Activated CD4-positive, alpha-beta T cell treated with anti-CD3 and anti-CD28 coated beads, Interleukin-2, amount 10 ng/mL, durations not matched to agents 7 days and 5 days (primary cell): ENCODE data around the gene ICAM5. TPM values are rescaled to one million over a fixed set of nuclear protein-coding genes. Genes with fewer than 3 reads are reported as not detected.

ENCODE experiments used
- CTCF ChIA-PET: fragments of 350-600 bp; sonication (Branson Sonifier 250); formaldehyde crosslinking; loops from one replicate; lab custom pipeline; 2021; ENCODE audit warnings: antibody characterized with exemption; lab: Charles Lee
- POLR2A ChIA-PET: fragments of 350-600 bp; sonication (Branson Sonifier 250); formaldehyde crosslinking; loops from one replicate; lab custom pipeline; 2021; ENCODE audit warnings: antibody characterized with exemption; lab: Charles Lee
- DNase-seq: peaks from one replicate; pipeline ENCODE4 v3.0.0-alpha.2; 2020
- H3K27ac Mint-ChIP-seq: one replicate; pipeline ENCODE4 v1.8.0; 2021; ENCODE audit warnings: mild to moderate bottlenecking, moderate library complexity, mixed read lengths
- H3K27me3 Mint-ChIP-seq: one replicate; pipeline ENCODE4 v1.8.0; 2021; ENCODE audit warnings: mixed read lengths
- H3K36me3 Mint-ChIP-seq: one replicate; pipeline ENCODE4 v1.8.0; 2021; ENCODE audit warnings: low read depth, mixed read lengths
- H3K4me1 Mint-ChIP-seq: one replicate; pipeline ENCODE4 v1.8.0; 2021; ENCODE audit warnings: mixed read lengths
- H3K4me3 Mint-ChIP-seq: one replicate; pipeline ENCODE4 v1.8.0; 2021; ENCODE audit warnings: mild to moderate bottlenecking, moderate library complexity, mixed read lengths
- H3K9me3 Mint-ChIP-seq: one replicate; pipeline ENCODE4 v1.8.0; 2021; ENCODE audit warnings: mixed read lengths
- total RNA-seq, 2 experiments: library from RNA; stranded (reverse); gene quantifications; one replicate each; pipeline ENCODE4 v1.2.3, GENCODE V29; 2021

The ICAM5 gene
- total RNA-seq, 2 experiments from 2014 or later, result 0.12 to 0.17 TPM

- peaks cover 55% of the 10 kb centered on the region for H3K27me3 Mint-ChIP-seq
- peaks cover 7% of the 10 kb centered on the region for H3K36me3 Mint-ChIP-seq
- ChIA-PET CTCF (interaction anchor here (0.6 to 1.2 kb wide), 3 partner anchors 14 to 110 kb away, joined by 3 read pairs; partner anchors contain the start of gene ZGLP1), POLR2A (no interaction called here)
- no peaks in the 10 kb centered on the region for H3K9me3 Mint-ChIP-seq
- peaks cover 36% of the 10 kb centered on the region for H3K4me1 Mint-ChIP-seq
- H3K27ac Mint-ChIP-seq, result peak overlapping the region; percentile 83
- peak overlapping the region; percentile 68 for H3K4me3 Mint-ChIP-seq
- no peak for DNase-seq
Observed at GRCh38 chr19:10295847-10296591, 6.3 kb downstream of the ICAM5 start.

DNA sequence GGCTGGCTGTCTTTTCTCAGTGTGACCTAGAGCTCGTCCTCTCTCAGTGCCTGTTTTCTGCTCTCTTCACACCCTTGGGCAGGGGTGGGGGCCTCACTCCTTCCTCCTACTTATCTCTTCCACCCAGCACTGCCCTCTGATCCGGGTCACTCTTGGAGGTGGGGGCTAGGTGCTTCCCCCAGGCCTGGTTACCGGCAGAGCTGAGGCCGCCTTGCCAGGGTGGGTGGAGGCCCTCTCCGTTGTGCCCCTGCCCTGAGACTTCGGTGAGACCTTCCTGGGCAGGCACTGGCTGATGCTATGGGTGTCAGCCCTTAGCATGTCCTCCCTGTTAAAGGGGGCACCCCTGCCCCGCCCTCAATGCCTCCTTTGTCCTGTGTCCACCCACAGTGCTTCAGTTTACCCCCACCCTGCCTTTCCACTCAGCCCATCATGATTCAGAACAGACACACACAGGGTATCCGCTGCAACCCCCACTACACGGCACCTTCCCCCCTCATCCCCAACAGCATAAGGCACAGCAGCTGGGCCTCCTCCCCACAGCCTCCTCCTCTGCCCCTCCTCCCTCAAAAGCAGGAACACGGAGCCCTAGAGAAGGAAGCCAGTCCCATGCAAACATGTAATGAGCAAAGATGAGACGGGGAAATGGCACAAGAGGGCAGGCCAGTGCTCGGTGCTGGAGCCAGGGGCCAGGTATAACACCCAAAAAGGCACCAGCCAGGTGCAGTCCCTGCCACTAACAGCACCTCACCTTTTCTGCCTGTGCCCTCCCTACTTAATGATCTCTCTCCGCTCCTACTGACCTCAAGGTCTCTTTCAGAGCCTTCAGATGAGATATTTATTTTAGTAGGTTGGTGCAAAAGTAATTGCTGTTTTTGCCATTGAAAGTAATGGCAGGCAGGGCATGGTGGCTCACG lies 10.1 kb downstream of the ICAM5 start:
- POLR2A ChIA-PET, result interaction anchor here (0.7 kb wide), 1 partner anchor 16 kb away, joined by 3 read pairs; no protein-coding TSS in a partner anchor
- peaks cover 9% of the 10 kb centered on the region for H3K4me1 Mint-ChIP-seq
- H3K4me3 Mint-ChIP-seq, result no peak overlapping the region
- no peak overlapping the region for H3K27ac Mint-ChIP-seq
- CTCF ChIA-PET, result interaction anchor here (1.1 to 1.2 kb wide), 2 partner anchors 12 to 73 kb away, joined by 3 read pairs; no protein-coding TSS in a partner anchor
- no peak for DNase-seq
- no peaks in the 10 kb centered on the region for H3K9me3 Mint-ChIP-seq
- peaks cover 24% of the 10 kb centered on the region for H3K27me3 Mint-ChIP-seq
- peaks cover 4% of the 10 kb centered on the region for H3K36me3 Mint-ChIP-seq

- Mint-ChIP-seq H3K36me3 (no peaks in the 10 kb centered on the region), H3K27me3 (peaks cover 6% of the 10 kb centered on the region), H3K27ac (no peak overlapping the region), H3K4me3 (no peak overlapping the region), H3K9me3 (no peaks in the 10 kb centered on the region), H3K4me1 (no peaks in the 10 kb centered on the region)
- no peak for DNase-seq
- POLR2A ChIA-PET, result no interaction called here
- CTCF ChIA-PET, result interaction anchor here (0.5 to 1.8 kb wide), 6 partner anchors 10 to 67 kb away, joined by 3 to 6 read pairs (median 3); no protein-coding TSS in a partner anchor
Observed at GRCh38 chr19:10305139-10305806, 15.5 kb downstream of the ICAM5 start.

DNA sequence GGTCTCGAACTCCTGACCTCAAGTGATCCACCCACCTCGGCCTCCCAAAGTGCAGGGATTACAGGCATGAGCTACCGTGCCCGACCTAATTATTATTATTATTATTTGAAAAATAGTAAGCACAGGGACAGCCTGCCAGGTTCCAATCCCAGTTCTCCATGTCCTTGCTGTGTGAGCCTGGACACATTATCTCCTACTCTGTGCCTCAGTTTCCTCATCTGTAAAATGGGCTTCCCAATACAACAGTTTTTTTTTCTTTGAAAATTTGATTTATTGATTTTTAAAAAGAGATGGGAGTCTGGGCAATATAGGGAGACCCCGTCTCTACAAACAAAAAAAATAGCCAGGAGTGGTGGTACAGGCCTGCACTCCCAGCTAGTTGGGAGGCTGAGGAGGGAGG lies 16.6 kb downstream of the ICAM5 start:
- no peak for DNase-seq
- H3K27ac Mint-ChIP-seq, result no peak overlapping the region
- H3K9me3 Mint-ChIP-seq, result no peaks in the 10 kb centered on the region
- no peaks in the 10 kb centered on the region for H3K4me1 Mint-ChIP-seq
- H3K27me3 Mint-ChIP-seq, result peaks cover 4% of the 10 kb centered on the region
- H3K36me3 Mint-ChIP-seq, result no peaks in the 10 kb centered on the region
- no peak overlapping the region for H3K4me3 Mint-ChIP-seq
- CTCF ChIA-PET, result interaction anchor here (1.2 to 1.8 kb wide), 4 partner anchors 9 to 35 kb away, joined by 3 to 6 read pairs (median 4); partner anchors contain the start of gene ICAM1
- POLR2A ChIA-PET, result no interaction called here

DNA sequence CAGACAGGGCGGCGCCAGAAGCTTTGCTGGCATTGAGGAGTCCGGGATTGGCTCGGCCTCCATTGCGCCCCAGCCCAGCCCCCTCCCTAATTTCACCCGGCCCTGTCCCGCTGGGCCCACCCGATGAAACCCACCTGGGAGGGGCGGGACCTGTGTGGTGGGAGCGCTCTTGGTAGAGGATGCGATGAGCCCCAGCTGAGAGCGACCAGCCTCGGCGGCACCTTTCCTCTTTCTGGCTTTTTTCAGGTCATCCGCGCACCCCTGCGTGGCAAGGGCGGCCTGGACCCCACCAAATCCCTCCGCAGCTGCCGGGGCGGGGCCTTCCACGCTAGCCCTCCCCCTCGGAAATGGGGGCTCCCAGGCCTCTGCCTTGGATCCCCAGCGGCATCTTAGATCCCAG lies 19.7 kb downstream of the ICAM5 start, which contains the start of gene ZGLP1:
Gene ZGLP1 (minus strand): TSS at position 393 of the 400 bp plus-strand sequence.
- Mint-ChIP-seq H3K36me3 (no peaks in the 10 kb centered on the region), H3K4me3 (no peak within 1 kb of the TSS), H3K4me1 (peaks cover 3% of the 10 kb centered on the region), H3K27me3 (no peaks in the 10 kb centered on the region), H3K27ac (peak within 1 kb of the TSS; percentile 5), H3K9me3 (no peaks in the 10 kb centered on the region)
- ChIA-PET CTCF (interaction anchor here (1.2 to 1.6 kb wide), 2 partner anchors 13 to 555 kb away, joined by 3 to 4 read pairs; no protein-coding TSS in a partner anchor), POLR2A (no interaction called here)
- no peak for DNase-seq

- peak within 1 kb of the TSS; percentile 73 for H3K27ac Mint-ChIP-seq
- no peaks in the 10 kb centered on the region for H3K9me3 Mint-ChIP-seq
- POLR2A ChIA-PET, result interaction anchor here (0.6 kb wide), 1 partner anchor 16 kb away, joined by 3 read pairs; no protein-coding TSS in a partner anchor
- peak within 1 kb of the TSS; percentile 80 for H3K4me3 Mint-ChIP-seq
- peaks cover 15% of the 10 kb centered on the region for H3K36me3 Mint-ChIP-seq
- peaks cover 19% of the 10 kb centered on the region for H3K4me1 Mint-ChIP-seq
- CTCF ChIA-PET, result interaction anchor here (0.7 to 1.2 kb wide), 3 partner anchors 9 to 46 kb away, joined by 3 read pairs; no protein-coding TSS in a partner anchor
- peak; percentile 92 for DNase-seq
- H3K27me3 Mint-ChIP-seq, result no peaks in the 10 kb centered on the region
Observed at GRCh38 chr19:10315335-10316214, 25.8 kb downstream of the ICAM5 start, which contains the start of gene FDX2. Gene FDX2, minus strand, starts transcription at chr19:10316015. Its CDS starts 19 bp downstream, at chr19:10315996.

DNA sequence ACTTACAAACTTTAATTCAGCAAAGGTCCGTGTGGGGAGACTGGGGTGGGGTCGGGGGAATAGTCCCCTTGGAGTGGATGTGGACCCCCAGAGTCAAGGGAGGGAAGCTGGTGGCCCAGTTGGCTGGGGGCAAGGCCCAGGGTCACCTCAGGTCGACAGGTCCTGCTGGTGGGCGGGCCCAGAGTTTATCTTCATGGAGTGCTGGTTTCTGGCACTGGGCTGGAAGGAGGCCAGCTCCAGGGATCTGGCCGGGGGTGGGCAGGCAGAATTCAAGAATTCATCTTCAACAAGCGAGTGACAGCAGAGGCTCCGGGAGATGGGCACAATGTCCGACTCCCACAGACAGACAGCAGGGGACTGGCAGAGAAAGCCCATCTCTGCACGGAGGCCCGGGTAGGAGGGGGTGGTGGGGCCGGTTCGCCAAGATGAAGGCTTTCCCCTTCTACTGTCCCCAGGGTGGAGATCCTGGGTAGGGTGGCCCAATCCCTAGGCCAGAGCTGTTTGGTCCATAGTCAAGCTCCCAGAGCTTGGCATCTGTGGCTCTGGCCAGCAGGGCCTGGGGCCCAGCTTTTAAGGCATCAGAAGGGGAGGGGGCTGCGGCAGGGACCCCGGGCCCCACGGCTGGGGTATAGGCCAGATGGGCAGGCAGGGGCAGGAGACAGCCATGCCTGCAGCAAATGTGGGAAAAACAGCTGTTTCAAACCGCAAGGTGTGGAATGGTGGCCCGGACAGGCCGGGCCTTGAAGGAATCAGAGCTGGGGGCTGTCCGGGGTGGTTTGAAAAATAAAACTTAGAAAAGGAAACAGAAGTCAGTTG lies 26.7 kb downstream of the ICAM5 start:
- Mint-ChIP-seq H3K36me3 (peaks cover 15% of the 10 kb centered on the region), H3K4me3 (peak overlapping the region; percentile 80), H3K27me3 (no peaks in the 10 kb centered on the region), H3K4me1 (peaks cover 19% of the 10 kb centered on the region), H3K9me3 (no peaks in the 10 kb centered on the region), H3K27ac (no peak overlapping the region)
- ChIA-PET CTCF (interaction anchor here (0.6 to 1.2 kb wide), 4 partner anchors 8 to 1184 kb away, joined by 3 to 4 read pairs (median 3); no protein-coding TSS in a partner anchor), POLR2A (no interaction called here)
- no peak for DNase-seq

DNA sequence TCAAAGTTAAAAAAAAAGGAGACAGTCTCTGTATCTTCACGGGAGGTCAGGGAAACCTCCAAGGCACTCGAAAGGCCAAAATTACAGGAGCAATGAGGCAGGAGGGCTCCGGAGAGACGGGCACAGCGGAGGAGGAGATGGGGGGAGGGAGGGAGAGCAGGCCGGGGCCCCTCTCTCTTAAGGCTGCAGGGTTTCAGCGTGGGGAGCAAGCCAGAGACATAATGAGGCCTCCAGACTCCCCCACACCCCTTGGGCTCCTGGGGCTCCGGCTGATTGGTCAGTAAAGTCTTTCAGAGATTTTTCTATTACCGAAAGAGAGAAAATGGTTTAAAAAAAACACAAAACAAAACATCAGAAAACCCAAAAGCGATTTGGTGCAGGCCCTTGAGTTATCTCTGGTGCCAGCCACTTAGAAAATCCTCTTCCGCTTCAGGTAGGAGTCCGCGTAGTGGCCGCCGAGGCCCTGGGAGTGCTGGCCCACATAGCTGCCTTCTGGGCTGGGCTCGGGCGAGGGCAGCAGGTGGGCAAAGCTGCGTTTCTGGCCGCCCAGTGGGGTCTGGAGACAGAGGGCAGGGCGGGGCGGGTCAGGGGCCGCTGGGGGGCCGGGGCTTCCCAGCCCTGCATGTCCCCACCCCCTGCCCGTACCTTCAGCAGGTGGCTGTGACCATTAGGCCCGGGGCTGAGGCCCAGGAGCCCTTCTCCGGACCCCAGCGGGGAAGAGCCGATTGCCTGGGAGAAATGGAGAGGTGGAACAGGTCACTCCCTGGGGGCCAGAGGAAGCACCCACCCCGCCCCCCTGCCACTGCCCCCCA lies 27.5 kb downstream of the ICAM5 start:
- H3K27me3 Mint-ChIP-seq, result no peaks in the 10 kb centered on the region
- ChIA-PET POLR2A (interaction anchor here (0.7 kb wide), 1 partner anchor 9 kb away, joined by 7 read pairs; no protein-coding TSS in a partner anchor), CTCF (interaction anchor here (0.7 to 1.9 kb wide), 4 partner anchors 7 to 99 kb away, joined by 3 to 4 read pairs (median 3); no protein-coding TSS in a partner anchor)
- H3K36me3 Mint-ChIP-seq, result peaks cover 21% of the 10 kb centered on the region
- H3K4me3 Mint-ChIP-seq, result no peak overlapping the region
- H3K27ac Mint-ChIP-seq, result no peak overlapping the region
- no peak for DNase-seq
- no peaks in the 10 kb centered on the region for H3K9me3 Mint-ChIP-seq
- H3K4me1 Mint-ChIP-seq, result peaks cover 19% of the 10 kb centered on the region

- CTCF ChIA-PET, result interaction anchor here (0.7 to 1.9 kb wide), 4 partner anchors 12 to 73 kb away, joined by 3 to 4 read pairs (median 4); partner anchors contain the start of gene RAVER1
- H3K27ac Mint-ChIP-seq, result no peak overlapping the region
- no peak overlapping the region for H3K4me3 Mint-ChIP-seq
- no peaks in the 10 kb centered on the region for H3K27me3 Mint-ChIP-seq
- peaks cover 21% of the 10 kb centered on the region for H3K36me3 Mint-ChIP-seq
- H3K9me3 Mint-ChIP-seq, result no peaks in the 10 kb centered on the region
- POLR2A ChIA-PET, result interaction anchor here (0.7 kb wide), 1 partner anchor 9 kb away, joined by 7 read pairs; no protein-coding TSS in a partner anchor
- DNase-seq, result no peak
- peaks cover 19% of the 10 kb centered on the region for H3K4me1 Mint-ChIP-seq
Observed at GRCh38 chr19:10317857-10318462, 28.2 kb downstream of the ICAM5 start.
